Amniotic epithelial cell (primary cell): Measurements from ENCODE around the gene ADH6.
"Not testable (repeated sequence)": the region's sequence is repeated elsewhere in the genome, so short reads cannot be mapped to it uniquely, and the experiment has no call there.

Experiments
- DNase-seq: peaks from one replicate; pipeline ENCODE4 v3.0.0-alpha.2; 2010; ENCODE audit warnings: low read depth

The ADH6 gene

DNA sequence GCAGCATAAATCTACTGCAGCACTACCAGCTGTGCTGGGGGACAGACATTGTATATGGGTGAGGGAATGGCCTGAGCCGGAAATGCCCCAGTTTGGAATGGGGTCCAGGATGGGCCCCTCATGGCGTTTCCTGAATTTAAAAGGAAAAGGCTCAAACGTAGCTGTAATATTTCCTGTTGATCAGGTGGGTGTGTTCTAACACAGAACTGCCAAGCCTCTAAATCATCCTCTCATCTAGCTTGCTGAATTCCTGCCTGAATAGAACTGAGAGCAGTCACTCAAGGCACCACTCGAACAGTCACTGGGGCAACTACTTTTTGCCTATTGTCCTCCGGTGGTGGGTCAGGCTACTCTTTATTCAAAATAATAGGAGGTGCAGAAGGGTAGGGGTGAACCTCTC lies 28.7 kb downstream of the ADH6 start:
- no peak for DNase-seq

DNA sequence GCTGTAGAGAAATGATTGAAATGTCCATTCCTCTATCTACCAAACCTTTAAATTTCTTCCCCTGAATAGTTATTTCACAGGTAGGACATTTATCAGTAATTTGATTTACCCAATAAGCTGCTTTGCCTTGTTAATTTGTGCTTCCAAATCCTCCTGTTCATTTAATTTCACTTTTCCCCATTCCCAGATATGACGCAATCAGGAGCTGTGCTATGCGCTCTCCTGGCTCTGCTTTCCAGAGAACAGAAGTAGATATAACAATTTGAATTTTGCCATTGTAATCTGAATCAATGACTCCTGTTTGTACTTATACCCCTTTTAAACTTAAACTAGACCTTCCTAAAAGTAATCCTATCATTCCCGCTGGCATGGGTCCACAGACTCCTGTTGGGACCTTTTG lies 29.1 kb downstream of the ADH6 start:
- DNase-seq: not testable (repeated sequence)

DNA sequence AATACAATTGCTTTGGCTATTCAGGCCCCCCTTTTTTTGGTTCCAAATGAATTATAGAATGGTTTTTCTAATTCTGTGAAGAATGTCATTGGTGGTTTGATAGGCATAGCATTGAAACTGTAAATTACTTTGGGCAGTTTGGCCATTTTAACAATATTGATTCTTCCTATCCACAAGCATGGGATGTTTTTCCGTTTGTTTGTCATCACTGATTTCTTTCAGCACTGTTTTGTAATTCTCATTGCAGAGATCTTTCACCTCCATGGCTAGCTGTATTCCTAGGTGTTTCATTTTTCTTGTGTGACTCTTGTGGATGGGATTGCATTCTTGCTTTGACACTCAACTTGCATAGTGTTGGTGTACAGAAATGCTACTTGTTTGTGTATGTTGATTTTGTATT lies 33.0 kb downstream of the ADH6 start:
- DNase-seq: no peak

DNA sequence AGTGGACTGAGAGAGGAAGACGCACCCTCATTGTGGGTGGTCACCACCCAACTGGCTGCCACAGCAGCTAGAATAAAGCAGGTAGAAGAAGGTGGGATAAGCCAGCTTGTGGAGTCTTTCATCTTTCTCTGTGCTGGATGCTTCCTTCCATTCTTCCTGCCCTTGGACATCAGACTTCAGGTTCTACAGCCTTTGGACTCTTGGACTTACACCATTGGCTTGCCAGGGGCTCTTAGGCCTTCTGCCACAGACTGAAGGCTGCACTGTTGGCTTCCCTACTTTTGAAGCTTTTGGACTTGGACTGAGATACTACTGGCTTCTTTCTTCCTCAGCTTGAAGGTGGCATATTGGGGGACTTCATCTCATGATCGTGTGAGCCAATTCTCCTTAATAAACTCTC lies 33.5 kb downstream of the ADH6 start:
- no peak for DNase-seq

DNA sequence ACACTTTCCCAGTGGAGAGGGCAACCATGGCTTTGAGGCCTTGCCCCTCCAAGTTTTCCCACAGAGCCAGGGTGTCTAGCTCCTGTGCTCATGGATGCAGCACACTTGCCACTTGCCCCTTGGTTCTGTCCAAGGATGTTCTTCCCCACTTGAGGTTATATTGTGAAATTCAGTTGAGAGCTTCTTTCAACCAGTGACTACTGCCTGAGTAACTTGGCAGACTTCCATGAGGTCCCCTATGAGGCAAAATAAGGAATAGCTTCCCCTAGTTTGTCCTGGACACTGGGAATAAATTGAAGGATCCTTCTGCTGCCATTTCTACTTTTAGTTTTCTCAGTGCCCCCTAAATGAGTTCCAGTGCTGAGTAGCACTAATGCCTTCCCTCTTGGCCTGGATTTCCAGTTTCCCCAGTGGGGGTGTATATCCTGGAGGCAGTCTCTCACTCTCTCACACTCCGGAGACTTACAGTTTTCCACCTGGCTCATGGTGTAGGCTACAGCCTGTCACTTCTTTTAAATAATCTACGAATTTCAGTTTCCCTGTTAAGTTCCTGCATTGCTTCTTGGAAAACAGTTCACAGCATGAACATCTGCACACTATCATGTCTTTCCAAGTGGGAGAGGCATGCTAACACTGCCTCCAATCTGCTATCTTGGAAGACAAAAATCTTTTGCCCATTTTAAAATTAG lies 38.5 kb downstream of the ADH6 start:
- peak; percentile 49 for DNase-seq

DNA sequence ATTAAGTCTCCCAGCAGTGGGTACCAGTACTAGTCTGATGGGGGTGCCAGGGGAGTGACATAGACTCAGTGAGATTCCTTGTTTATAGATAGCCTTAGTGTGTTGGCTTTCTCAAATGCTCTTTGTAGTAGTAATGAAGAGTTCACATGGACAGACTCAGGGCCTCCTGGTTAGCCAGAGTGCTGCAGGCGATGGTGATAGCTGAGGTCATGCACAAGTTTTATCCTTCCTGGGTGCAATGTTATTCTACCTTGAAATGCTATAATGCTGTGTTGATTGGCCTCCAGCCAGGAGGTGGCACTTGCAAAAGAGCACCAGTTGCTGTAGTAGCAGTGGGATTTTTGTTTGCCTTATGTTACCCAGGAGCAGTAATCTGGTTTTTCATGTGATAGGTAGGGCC lies 39.4 kb downstream of the ADH6 start:
- DNase-seq: no peak

DNA sequence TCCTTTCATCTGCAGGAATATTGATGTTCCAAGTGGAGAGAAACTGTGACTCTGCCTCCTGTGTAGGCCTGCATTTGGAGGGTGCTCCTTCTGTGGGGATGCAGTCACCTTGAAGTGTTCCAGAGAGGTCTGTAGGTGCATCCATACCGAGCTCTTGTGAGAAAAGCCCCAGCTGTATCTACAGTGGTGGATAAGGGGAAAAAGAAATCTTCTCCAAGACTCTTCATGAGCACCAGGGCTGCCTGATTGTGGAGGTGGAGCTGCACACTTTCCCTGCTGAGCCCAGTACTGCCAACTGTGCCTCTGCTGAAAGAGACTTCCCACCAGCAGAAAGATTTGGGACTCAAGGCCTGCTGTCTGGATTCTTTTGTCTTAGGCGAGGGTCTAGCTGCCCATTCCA lies 39.9 kb downstream of the ADH6 start:
- no peak for DNase-seq

DNA sequence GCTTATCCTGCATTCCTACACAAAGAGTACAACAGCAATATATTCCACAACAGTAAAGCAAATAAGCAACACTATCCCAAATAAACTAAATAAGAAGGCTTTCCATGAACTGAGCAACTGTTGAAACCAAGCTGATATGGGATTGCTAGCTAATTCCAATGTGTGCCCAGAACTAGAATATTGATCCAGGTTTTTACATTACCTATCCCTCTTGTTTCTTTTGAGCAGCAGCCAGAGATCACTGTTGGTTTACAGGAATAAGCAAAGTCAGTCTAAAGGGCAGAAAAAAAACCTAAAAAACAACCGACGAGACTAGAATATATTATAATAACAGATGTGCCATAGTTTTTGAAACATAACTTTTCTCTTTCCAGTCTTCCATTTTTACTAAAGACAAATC lies 52.5 kb downstream of the ADH6 start:
- DNase-seq: no peak

DNA sequence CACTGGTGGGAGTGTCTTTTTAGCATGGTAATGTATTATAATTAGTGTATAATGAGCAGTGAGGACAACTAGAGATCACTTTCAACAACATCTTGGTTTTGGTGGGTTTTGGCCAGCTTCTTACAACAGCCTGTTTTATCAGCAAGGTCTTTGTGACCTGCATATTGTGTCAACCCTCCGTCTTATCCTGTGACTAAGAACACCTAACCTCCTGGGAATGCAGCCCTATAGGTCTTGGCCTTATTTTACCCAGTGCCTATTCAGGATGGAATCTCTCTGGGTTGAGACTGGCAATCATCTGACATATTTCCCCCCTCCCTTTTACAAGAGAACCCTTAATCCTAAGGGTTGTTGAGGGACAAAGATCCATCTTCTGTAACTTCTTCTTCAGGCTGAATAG lies 53.1 kb downstream of the ADH6 start:
- DNase-seq: peak; percentile 5

DNA sequence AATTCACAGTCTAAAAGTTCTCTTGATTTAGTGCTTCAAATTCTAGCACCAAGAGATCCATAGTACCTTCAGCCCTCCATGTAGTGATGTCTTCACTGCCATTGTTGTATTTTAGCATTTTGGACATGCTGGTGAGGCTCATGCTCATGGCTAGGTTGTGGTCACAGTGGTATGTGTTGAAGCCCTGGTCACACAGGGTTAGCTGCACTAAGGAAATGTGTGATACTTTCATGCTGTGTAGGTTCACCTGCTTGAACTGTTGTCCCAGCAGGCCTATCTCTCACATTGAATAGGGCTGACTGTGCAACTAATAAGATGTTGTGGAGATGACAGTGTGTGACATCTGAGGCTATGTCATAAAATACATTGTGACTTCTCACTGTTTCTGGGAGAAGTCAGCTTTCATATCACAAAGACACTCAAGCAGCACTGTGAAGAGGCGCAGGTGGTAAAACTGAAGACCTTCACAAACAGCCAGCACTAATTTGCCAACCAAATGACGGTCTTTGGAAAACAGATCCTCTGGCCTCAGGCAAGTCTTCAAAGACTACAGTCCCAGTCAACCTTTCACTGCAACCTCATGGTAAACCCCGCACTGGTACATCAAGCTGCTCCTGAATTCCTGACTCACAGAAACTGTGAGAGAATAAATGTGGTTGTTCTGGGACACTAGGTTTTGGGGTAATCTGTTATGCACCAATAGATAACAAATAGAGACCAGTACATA lies 57.5 kb downstream of the ADH6 start:
- no peak for DNase-seq

DNA sequence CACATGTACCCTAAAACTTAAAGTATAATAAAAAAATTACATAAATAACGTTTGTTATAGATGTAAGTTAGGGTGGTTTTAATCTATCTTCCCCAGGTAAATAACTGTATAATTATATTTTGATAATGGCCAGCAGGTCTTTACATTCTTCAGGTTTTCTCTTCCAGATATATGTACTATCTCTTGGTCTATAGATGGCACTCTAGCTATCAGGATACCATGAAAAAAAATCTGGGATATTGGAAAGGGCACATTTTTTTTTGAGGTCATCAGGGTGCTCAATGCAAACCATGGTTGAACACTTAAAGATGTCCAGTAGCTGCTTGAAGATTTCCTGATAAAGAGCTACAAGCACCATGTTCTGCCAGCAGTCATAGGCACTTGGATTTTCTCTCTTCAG lies 59.3 kb downstream of the ADH6 start:
- DNase-seq: no peak

DNA sequence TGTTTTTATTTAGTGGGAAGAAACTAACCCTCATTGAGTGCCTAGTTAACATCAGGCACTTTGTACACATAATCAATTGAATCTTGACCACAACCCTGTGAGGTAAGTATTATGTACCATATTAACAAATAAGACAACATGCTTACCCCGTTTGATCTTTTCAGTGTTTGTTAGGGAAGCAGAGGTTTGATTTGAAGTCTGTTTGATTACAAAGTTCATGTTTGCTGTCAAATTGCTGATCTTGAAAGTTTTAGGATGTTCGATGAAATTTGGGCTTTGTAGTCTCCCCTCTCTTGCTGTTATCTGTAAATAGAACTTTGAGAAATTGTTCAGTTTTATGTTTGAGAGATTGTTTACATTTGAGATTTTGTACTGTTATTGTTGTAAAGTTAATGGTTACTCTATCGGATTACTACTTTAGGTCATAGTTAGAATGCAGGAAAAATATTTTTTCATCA lies 61.5 kb downstream of the ADH6 start:
- no peak for DNase-seq

DNA sequence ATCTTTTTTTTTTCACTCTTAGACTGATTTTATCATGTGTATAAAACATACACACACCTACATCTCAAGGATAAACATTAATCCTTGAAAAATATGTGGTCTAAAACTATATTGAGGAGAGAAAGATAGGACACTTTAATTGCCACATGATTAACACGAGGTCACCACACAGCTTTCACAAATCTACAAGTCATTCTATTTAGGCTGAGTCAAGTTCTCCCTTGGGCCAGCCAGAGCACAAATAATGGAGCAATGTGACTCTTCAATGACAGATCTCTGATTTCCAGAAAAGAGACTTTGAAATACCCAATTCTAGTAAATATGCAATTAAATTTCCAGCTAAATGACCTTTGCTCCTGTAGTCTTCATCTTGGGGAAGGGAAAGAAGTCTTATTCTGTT lies 62.1 kb downstream of the ADH6 start:
- no peak for DNase-seq

DNA sequence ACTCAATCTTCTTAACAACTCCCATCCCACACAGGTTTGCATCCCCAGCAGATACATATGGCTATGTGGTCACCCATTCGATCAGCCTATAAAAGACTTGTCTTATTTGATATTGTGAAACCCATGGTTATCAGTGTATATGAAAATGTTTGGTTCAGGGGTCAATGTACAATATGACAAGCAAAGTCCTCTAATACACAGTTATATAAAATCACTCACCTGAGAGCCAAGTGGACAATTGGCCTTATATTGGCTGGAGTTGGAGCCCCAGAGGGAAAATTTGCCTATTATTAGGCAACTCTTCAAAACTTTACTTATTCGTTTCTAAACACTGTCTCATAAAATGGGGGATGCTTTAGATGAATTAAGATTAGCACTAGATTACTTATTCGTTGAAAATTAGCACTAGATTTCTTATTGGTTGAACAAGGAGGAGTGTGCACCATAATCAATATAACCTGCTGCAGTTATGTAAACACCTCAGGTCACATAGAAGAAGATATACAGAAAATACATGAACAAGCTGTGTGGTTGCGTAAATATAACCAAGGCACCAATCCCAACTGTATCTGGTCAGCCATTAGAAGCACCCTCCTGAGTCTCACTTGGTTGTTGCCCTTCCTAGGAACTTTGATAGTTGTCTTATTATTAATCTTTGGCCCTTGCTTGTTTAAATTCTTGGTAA lies 64.2 kb downstream of the ADH6 start:
- no peak for DNase-seq
